Breast epithelium (tissue), 3 donors: Measurements from ENCODE around the gene TSR1.

Experiments
- POLR2A ChIP-seq: fragments of 450-650 bp; IDR thresholded peaks from one replicate; pipeline ENCODE4 v1.6.1; 2016; ENCODE audit warnings: antibody characterized with exemption, mild to moderate bottlenecking, moderate library complexity
- POLR2AphosphoS5 ChIP-seq, 3 donors: sonication (generic); formaldehyde crosslinking; IDR thresholded peaks; one replicate each; pipeline ENCODE4 v1.6.1; 2017; ENCODE audit warnings: antibody characterized with exemption in 3 of 3
- TF ChIP-seq, protein P1 (sequence below), 3 donors: fragments of 450-650 bp; IDR thresholded peaks; one replicate each; pipeline ENCODE4 v1.5.1; 2016 to 2017; ENCODE audit warnings: antibody characterized with exemption in 3 of 3, mild to moderate bottlenecking in 3 of 3, moderate library complexity in 3 of 3

DNA sequence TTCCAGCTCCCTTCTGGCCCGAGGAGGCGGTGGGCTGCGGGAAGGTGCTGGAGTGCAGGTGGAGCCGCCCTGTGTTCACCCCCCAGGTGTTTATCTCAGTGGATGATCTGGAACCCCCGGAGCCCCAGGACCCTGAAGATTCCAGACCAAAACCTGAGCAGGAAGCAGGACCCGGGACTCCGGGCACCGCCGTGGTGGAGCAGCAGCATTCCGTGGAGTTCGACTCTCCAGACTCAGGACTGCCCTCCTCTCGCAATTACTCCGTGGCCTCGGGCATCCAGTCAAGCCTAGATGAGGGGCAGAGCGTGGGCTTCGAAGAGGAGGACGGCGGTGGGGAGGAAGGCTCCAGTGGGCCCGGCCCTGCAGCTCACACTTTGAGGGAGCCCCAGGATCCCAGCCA is 39.1 kb upstream of the TSR1 start:
- TF ChIP-seq, protein P1, sequence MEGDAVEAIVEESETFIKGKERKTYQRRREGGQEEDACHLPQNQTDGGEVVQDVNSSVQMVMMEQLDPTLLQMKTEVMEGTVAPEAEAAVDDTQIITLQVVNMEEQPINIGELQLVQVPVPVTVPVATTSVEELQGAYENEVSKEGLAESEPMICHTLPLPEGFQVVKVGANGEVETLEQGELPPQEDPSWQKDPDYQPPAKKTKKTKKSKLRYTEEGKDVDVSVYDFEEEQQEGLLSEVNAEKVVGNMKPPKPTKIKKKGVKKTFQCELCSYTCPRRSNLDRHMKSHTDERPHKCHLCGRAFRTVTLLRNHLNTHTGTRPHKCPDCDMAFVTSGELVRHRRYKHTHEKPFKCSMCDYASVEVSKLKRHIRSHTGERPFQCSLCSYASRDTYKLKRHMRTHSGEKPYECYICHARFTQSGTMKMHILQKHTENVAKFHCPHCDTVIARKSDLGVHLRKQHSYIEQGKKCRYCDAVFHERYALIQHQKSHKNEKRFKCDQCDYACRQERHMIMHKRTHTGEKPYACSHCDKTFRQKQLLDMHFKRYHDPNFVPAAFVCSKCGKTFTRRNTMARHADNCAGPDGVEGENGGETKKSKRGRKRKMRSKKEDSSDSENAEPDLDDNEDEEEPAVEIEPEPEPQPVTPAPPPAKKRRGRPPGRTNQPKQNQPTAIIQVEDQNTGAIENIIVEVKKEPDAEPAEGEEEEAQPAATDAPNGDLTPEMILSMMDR (IDR thresholded peaks at IDR 0.05) = no peak
- TF ChIP-seq POLR2A (no peak), POLR2AphosphoS5 (IDR thresholded peaks at IDR 0.05) (no peak)
